Activated CD8-positive, alpha-beta memory T cell treated with anti-CD3 and anti-CD28 coated beads for 36 hours (primary cell): ENCODE measurements around the gene MLC1. TPM values are rescaled to one million over a fixed set of nuclear protein-coding genes. Genes with fewer than 3 reads are reported as not detected.

Experiments
- CTCF ChIA-PET: fragments of 350-600 bp; sonication (Branson Sonifier 250); formaldehyde crosslinking; loops from one replicate; lab custom pipeline; 2021; ENCODE audit warnings: antibody characterized with exemption; lab: Charles Lee
- POLR2A ChIA-PET: fragments of 350-600 bp; sonication (Branson Sonifier 250); formaldehyde crosslinking; loops from one replicate; lab custom pipeline; 2021; ENCODE audit warnings: antibody characterized with exemption; lab: Charles Lee
- total RNA-seq, 2 experiments: library from RNA; stranded (reverse); gene quantifications; one replicate each; pipeline ENCODE4 v1.2.3, GENCODE V29; 2021

MLC1 gene
- total RNA-seq, 2 experiments from 2014 or later = 0.32 to 0.40 TPM

GRCh38 chr22:50082961-50083461, 2.2 kb downstream of the MLC1 start:
- CTCF ChIA-PET = no interaction called here
- POLR2A ChIA-PET = no interaction called here

GRCh38 chr22:50082197-50082715, 3.0 kb downstream of the MLC1 start:
- POLR2A ChIA-PET = no interaction called here
- CTCF ChIA-PET = no interaction called here

GRCh38 chr22:50081426-50082196, 3.6 kb downstream of the MLC1 start:
- POLR2A ChIA-PET = no interaction called here
- CTCF ChIA-PET = no interaction called here

- CTCF ChIA-PET = no interaction called here
- POLR2A ChIA-PET = no interaction called here
These were observed 5.2 kb downstream of the MLC1 start for GRCh38 chr22:50080077-50080465.

- CTCF ChIA-PET = no interaction called here
These were observed 6.5 kb downstream of the MLC1 start for GRCh38 chr22:50078761-50079160.

GRCh38 chr22:50078246-50078645, 7.0 kb downstream of the MLC1 start:
- POLR2A ChIA-PET = no interaction called here
- CTCF ChIA-PET = interaction anchor here (1.3 kb wide), 1 partner anchor 8 kb away, joined by 3 read pairs; no protein-coding TSS in a partner anchor

More at GRCh38 chr22:50078761-50079160, 6.5 kb downstream of the MLC1 start:
- POLR2A ChIA-PET = no interaction called here

GRCh38 chr22:50076646-50077535, 8.3 kb downstream of the MLC1 start:
- ChIA-PET POLR2A (no interaction called here), CTCF (interaction anchor here (1.3 kb wide), 1 partner anchor 9 kb away, joined by 3 read pairs; no protein-coding TSS in a partner anchor)

GRCh38 chr22:50074551-50075530, 10.4 kb downstream of the MLC1 start:
- CTCF ChIA-PET = no interaction called here
- POLR2A ChIA-PET = no interaction called here

- CTCF ChIA-PET = no interaction called here
- POLR2A ChIA-PET = no interaction called here
These were observed 11.2 kb downstream of the MLC1 start for GRCh38 chr22:50074056-50074455.

GRCh38 chr22:50072714-50073538, 12.3 kb downstream of the MLC1 start:
- ChIA-PET CTCF (no interaction called here), POLR2A (no interaction called here)

- POLR2A ChIA-PET = no interaction called here
- CTCF ChIA-PET = no interaction called here
These were observed 13.1 kb downstream of the MLC1 start for GRCh38 chr22:50072167-50072555.

GRCh38 chr22:50071432-50072166, 13.6 kb downstream of the MLC1 start:
- ChIA-PET CTCF (no interaction called here), POLR2A (no interaction called here)

GRCh38 chr22:50070366-50070765, 14.9 kb downstream of the MLC1 start:
- ChIA-PET CTCF (no interaction called here), POLR2A (no interaction called here)

GRCh38 chr22:50068096-50068495, 17.1 kb downstream of the MLC1 start:
- ChIA-PET CTCF (no interaction called here), POLR2A (no interaction called here)

- ChIA-PET CTCF (no interaction called here), POLR2A (no interaction called here)
These were observed 18.0 kb downstream of the MLC1 start for GRCh38 chr22:50067244-50067643.

GRCh38 chr22:50064453-50064852, 20.8 kb downstream of the MLC1 start:
- CTCF ChIA-PET = no interaction called here
- POLR2A ChIA-PET = no interaction called here

- ChIA-PET POLR2A (no interaction called here), CTCF (interaction anchor here (0.7 kb wide), 1 partner anchor 194 kb away, joined by 3 read pairs; no protein-coding TSS in a partner anchor)
These were observed 21.4 kb downstream of the MLC1 start for GRCh38 chr22:50063589-50064393.
